GM23248 (cell line): Measurements from ENCODE around the gene OCLN.

Experiments
- EZH2 ChIP-seq: fragments of 200-600 bp; sonication (generic); IDR thresholded peaks from 2 replicates; pipeline ENCODE4 v1.6.1; 2018; ENCODE audit warnings: antibody characterized with exemption, mild to moderate bottlenecking; ENCODE audit not compliant: insufficient read depth, poor library complexity, severe bottlenecking
- EZH2phosphoT487 ChIP-seq: fragments of 200-600 bp; sonication (generic); IDR thresholded peaks from 2 replicates; pipeline ENCODE4 v1.6.1; 2018; ENCODE audit warnings: antibody characterized with exemption, moderate library complexity, mild to moderate bottlenecking, low read depth; ENCODE audit not compliant: insufficient read depth

- TF ChIP-seq EZH2: no peak
- TF ChIP-seq EZH2phosphoT487: no peak
Observed at GRCh38 chr5:69527128-69527770, 34.7 kb downstream of the OCLN start.
